IPS DF 4.7 (cell line): ENCODE measurements around the gene HDLBP.
"Not testable (repeated sequence)": the region's sequence is repeated elsewhere in the genome, so short reads cannot be mapped to it uniquely, and the experiment has no call there.

Experiments used
- DNase-seq: peaks from one replicate; pipeline ENCODE4 v3.0.0-alpha.2; 2013; ENCODE audit warnings: low spot score; ENCODE audit errors: extremely low read depth

Gene HDLBP

DNA sequence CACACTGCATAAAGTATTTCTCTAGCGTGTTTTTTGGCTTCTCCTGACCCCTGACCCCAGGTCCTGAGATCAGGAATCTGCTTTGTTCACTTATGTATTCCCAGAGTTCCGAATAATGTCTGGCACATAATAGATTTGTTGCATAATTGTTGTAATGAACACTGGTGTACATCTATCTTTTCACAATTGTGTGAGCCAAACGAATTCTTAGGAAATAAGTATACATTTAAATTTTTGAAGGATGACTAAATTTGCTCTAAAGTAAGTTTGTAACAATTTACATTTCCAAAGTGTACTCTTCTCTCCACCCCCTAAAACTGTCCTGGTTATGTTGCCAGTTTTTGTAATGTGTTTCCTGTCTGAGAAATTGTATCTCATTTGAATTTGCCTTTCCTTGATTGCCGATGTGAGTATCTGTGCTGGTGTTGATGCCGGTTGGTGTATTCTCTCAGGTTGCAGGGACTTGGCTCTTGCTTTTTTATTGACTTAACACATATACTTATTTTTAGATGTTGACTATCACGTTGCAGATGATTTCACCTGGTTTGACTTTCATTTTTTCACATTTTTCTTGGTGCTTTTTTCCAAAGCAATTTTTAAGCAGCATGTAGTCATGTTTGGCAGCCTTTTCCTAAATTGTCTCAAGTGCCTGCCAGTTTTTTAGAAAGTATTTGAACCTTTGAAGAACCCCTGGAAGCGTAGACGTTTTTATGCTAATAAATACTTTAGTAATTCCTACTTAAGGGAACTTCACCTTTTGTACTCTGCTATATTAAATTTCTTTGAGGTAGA, 24.6 kb upstream of the HDLBP start:
- DNase-seq = no peak

DNA sequence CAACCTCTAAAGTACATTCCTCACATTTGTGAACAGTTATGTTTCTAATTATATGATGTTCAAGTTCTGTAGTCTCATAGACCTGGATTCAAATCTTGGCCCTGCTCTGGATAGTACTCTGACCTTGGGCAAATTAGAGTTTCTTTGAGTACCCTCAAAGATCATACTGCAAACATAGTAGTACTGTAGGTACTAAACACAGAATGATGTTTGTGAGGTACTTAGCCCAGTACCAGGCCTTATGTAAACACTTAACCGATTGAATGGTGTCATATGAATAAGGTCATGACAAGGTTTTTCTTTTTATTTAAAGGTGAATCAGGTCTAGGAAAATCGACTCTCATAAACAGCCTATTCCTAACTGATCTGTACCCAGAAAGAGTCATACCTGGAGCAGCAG, 19.3 kb upstream of the HDLBP start:
- no peak for DNase-seq

DNA sequence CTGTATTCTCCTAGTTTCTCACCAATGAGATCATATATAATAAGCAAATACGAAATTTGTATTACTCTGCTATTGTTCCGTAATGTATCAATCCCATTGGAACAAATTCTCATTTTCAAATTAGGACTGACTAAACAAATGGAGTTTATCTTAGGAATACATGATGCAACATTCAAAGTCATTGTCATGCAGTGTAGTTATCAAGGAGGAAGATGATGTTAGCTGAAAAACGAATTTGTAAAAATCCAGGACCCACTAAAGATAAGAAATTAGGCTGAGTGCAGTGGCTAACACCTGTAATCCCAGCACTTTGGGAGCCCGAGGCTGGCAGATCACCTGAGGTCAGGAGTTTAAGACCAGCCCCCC, 15.1 kb upstream of the HDLBP start:
- DNase-seq = no peak

DNA sequence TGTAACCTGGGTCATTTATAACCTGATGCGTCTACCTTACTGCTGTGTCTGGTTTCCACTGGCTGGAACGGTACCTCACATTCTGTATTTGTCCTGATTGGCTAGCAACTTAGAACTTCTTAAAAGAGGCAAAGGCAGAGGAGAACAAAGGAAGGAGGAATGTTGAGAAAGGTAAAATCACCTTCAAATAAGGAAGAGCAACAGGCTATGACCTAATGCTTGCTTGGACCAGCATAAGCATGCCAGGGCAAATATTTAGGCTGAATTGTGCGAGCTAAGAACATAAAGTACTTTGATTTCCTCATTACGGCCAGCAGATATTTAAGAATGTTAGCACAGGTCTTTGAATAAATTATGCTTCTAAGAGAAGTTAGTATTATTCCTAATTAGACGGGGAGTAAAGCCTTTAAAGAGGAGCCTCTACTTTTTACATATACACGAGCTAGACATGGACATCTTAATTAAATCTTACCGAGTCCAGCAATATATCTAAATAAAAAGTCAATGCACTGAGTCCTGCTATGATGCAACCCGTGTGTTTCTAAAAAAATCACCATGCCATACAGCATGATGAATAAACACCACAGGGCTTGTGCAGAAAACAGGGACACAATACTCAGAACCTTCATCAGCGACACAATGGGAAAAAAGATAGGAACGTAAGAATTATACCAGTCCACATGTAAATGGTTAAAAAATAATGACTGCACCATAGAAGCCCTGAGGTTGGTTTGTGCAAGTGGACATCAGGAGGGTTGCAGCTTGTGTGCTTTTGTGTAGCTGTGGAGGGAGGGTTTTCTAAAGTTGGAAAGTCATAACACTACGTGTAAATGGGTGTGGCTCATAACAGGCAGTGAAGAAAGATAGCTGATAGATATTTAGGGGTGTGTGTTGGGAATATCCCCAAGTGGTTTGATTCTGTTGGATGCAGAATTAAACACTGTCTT, 14.5 kb upstream of the HDLBP start:
- no peak for DNase-seq

DNA sequence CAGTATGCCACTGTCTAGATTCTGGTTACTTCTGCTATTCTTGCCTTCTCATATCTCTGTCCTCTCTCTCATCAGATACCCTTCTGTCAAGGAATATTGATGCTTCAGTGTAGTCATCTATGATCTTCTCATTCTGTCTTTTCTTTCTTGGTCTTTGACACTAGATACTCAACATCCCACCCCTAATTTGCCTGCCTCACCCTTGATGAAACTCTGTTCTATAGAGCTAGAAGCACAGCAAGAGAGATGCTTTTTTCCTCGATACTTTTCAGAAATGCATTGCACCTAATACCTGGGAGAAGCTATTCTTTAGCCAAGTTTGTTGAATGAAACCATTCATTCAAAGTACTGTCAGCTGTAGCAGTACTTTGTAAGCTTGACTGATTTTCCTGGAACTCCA, 9.8 kb upstream of the HDLBP start:
- no peak for DNase-seq

DNA sequence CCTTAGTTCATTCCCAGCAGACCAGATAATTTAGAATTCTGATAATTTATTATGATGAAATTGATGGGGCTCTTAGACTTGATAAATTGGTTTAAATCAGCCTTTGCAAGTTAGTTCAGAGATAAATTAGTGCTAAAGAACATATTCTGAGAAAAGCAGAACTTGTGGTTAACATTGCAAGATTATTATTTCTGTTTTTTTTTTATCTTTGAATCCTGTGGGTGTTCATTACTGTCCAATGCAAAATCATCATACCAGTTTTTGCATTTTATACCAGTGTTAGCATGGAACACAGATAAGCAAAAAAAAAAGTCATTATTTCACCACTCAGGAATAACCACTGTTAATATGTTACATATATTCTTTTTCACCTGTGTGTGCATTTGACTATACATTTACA, 9.3 kb upstream of the HDLBP start:
- no peak for DNase-seq

DNA sequence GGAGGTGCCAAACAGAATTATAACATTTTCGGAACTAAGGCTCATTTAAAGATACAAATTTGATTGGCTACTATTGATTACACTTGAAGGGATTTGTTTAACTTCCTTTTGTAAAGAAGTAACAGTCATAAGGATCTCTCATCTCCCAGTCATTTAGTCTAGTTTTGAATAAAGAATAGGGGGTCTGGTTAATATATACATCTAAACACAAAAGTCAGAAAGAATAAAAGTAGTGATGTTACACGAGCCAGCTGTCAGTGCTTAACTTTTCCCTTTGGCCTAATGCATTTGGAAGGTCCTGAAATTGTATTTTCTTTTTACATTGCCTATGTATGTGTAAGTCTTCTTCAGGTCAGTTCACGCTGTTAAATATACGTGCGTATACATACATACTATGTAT, 8.3 kb upstream of the HDLBP start:
- no peak for DNase-seq

DNA sequence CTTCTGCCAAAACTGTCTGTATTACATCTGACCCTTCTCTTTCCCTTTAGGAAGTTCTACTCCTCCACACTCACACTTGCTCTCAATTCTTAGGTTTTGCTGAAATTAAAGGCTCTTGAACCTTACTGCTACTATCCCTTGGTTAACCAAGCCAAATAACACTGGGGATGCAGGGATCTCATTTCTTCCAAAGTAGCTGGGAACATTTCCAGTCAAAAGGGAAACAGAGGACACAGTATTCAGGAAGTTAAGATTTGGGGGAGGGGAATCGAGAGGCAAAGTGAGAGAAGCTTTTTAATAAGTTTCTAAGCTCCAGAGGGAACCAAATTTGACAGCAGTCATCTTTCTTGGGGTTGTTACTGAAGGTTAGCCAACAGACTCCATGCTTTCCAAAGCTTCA, 6.4 kb upstream of the HDLBP start:
- no peak for DNase-seq

DNA sequence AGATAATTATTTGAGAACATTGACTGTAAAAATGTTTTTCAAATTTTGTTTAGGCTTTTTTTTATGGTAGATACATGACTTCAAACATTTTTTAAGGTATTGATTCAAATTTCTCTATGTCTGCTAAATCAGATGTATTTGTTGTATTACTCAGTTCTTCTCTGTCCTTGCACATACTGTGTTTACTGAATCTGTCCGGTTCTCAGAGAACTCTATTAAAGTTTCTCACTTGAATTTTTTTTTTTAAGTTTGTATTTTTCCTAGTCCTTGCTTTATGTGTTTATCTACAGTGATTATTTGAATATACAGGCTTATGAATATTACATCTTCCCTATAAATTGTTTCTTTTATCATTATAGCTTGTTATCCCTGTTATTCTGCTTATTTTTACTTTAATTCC, 5.6 kb upstream of the HDLBP start:
- DNase-seq = no peak

DNA sequence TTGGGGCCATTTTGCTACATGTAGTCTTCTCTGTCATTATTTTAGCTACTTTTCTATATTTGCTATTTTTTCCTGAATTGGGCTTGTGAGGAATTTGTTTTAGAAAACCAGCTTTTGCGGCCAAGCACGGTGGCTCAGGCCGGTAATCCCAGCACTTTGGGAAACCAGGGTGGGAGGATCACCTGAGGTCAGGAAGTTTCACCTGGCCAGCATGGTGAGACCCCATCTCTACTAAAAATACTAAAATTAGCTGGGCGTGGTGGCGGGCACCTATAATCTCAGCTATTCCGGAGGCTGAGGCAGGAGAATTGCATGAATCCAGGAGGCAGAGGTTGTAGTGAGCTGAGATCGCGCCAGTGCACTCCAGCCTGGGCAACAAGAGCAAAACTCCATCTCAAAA, 4.9 kb upstream of the HDLBP start:
- DNase-seq = no peak

DNA sequence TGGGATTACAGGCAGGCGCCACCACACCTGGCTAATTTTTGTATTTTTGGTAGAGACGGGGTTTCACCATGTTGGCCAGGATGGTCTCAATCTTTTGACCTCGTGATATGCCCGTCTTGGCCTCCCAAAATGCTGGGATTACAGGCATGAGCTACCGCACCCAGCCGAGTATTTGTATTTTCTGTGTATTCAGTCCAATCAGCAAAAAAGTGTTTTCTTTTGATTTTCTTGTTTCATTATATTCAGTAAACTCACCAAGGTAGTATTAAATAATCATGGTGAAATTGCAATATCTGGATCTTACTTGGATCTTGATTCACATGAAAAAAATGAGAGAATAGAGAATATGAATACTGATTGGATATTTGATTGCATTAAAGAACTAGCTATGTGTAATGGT, 3.4 kb upstream of the HDLBP start:
- DNase-seq = not testable (repeated sequence)

DNA sequence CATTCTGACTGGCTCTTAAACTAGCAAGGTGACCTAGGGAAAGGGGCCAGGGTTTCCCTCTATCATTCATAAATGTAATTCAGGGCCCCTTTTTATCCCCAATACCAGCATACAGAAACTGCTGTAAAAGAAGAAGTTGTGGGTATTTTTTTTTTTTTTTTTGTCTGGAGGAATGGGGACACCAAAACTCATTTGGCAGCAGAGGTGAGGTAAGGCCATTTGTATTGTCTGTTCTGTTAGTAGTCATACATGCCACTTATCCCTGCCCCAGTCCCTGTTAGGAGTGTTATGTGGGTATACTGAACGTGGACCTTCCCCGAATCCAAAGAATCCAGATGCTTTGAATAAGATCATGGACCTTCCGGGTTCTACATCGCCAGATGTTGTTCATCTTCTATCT, 1.9 kb upstream of the HDLBP start:
- DNase-seq = no peak

DNA sequence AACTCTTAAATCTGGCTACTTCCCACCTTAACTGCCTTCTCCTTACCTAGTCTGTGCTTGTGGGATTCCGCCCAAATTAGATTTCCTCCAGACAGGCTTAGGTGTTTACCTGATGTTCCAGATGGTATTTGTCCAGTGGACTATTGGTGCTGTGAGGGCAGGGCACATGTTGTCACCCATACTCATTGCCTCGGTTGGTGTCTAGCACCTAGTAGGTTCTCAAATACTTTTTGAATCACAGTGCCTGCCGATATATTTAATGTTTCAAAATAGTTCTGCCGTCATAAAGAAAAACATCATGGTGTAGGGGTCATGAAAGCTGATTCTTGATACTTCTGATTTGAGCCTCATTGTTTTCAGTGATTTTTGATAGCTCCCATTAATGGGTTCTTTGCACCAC, 1.4 kb upstream of the HDLBP start:
- no peak for DNase-seq

DNA sequence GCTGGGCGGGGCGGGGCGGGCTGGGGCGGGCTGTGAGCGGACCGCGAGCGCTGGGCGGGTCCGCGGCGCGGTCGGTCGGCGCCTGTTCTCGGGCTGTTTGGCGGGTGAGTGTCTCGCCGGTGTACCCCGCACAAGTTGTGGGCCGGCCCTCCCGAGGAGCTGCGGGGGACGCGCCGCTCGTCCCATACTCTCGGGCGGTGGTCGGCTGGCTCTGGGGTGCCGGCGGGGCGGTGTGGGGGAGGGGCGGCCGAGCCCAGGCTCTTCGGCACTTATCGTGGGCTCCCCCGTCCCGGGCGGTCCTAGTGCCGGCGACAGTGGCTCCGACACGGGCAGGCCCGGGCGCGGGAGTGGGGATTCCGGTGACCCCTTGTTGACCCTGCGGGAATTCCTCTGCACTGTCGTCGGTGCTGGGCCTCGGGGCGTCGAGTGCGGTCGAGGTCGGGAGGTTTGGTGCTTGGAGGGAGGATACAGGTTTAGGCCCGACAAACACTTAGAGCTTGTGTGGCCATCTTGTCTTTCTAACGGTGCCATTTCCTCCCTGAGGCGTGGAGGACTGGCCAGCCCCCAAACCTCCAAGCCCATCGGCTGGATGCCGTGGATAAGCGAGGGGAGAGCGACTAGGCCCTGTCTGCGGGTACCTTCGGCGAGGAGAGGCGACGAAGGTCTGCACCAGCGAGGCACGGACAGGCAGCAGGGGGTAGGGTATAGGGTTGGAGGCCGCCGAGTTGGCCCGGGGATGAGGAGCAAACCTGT, 583 bp upstream of the HDLBP start, which contains the start of gene SEPTIN2:
Gene SEPTIN2, plus strand, starts transcription at position 47 of the 753 bp plus-strand sequence. CDS start 8,308 bp downstream, outside the sequence.
- DNase-seq = no peak

DNA sequence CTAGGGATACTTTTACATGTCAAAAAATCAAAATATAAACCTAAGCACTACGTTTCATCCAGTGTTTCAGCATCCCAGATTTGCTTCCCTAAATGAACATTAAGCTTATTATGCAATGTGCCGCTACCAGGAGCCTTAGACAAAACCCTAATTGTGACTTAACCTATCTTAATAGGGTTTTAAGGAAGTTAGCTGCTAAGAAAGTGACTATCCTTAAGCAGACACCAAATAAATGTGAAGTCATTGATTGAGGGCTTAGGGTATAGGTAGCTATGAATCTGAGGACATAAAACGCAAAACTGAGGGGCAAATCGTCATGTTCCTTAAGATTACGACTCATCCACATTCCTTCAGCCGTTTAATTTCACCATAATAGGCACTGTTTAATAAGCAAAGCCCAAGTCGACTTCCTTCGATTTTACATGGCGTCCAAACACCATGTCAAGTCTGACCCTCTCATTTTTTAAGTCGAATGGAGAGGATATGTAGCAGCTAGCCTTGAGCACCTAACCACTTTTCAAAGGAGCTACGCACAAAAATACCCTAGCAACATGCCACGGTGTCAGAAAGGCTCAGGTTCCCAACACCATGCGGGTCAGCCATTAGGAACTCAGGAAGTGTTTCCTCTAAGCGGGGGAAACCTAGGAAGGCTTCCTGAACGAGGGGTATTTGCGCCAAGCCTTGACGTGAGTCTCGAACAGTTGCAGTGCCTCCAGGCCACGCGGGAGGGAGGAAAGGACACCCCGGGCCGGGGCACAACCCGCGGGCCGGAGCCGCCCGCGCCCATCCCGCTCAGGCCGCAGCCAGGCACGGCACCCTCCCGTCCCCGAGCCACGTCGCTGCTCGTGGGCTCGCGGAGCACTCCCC, 1.0 kb downstream of the HDLBP start:
- no peak for DNase-seq

DNA sequence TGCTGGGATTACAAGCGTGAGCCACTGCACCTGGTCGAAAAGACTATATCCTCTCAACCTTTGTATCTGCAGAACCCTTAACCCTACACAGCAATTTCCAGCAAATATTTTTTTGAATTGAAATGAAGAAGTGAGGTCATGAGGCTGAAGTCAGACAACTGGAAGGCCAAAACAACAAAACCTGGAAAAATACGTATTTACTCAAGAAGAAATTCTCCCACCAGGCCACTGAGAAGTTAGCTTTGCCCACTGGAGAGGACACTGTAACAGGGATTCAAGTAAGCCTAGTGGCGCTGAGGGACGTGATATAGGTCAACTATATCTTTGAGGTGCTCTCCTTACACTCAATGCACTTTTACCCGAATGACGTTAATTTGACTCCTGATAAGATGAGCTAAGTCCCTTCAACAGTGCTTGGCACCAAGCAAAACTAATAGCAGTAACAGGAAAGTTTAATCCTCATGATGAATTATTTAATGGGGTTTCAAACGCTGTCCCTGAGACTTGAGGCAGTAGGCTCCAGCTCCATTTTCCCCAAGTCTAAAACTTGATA, 1.9 kb downstream of the HDLBP start:
- DNase-seq = no peak

DNA sequence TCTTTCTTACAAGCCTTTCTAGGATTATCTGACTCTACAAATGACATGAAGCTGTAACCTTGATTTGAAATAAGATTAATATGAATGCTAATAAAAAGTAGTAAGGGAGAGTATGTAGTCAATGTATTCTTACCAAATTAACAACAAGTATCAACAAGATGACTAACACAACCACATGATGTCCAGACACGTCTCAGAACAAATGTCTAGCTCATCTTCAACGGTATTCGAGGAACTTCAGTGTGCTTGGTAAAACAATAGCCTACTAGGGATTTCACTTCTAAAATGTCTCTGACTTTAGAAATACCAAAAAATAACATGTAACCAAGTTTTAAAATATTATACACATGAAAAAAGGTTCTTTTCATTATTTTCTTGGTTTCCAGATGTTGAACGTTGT, 3.4 kb downstream of the HDLBP start:
- DNase-seq = no peak

DNA sequence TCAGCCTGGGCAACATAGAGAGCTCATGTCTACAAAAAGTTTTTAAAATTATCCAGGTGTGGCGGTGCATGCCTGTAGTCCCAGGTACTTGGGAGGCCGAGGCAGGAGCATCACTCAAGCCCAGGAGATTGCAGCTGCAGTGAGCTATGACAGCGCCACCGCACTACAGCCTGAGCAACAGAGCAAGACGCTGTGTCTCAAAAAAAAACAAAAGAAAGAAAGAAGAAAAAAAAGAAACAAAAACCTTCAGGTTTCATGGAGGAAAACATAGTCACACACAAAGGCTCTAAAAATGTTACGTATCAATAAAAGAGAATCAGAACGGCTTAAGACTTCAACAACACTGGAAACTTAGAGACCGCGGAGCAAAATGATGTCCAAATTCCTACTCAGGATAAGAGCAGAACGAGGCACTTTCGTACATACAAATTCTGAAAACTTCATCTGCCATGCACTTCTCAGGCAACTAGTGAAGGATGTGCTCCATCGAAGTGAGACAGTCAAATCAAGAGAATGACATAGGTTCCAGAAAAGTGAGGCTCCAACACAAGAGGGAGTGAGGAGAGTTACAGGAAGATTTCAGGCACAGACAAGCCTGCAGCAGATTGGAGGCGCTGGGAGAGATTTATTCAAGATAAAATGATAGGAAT, 4.4 kb downstream of the HDLBP start:
- DNase-seq = no peak

DNA sequence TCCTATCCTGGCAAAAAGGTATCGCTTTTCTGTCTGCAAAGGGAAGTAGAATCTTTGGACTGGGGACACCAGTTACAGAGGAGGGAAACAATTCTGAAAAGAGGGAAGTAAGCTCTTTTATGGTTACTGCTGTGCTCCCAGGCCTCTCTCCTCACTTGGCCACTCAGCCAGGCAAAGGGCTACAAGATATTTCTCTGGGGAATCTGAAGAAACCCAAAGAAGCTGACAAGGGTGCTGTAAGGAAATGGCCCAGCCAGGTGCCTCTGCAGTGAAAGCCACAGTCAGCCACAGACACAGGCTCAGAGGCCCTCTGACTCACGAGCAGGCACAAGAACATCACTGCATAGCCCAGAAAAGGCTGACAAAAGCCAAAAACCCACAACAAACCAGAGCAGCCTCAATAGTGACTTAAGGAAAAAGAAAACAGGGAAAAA, 5.8 kb downstream of the HDLBP start:
- DNase-seq = no peak
